ENCODE results near the gene IL2.

The IL2 gene

DNA sequence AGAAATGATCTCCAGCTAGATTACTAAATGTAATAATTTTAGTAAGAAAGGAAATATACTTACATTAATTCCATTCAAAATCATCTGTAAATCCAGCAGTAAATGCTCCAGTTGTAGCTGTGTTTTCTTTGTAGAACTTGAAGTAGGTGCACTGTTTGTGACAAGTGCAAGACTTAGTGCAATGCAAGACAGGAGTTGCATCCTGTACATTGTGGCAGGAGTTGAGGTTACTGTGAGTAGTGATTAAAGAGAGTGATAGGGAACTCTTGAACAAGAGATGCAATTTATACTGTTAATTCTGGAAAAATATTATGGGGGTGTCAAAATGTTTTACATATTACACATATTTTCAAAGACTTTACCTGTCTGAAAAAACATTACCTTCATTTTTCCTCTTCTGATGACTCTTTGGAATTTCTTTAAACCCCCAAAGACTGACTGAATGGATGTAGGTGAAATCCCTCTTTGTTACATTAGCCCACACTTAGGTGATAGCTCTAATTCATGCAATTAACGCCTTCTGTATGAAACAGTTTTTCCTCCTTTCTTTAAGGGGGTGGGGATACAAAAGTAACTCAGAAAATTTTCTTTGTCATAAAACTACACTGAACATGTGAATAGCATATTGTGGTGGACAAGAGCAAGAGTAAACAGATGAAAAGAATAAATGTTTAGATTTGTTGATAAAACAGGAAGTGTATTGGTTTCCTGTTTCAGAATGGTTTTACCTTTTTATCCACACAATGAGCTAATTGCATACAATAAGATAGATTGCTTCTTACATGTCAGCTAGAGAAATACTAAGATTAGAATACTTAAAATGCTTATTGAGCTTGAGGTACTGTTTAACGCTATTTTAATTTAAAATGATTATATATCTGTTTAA, at the start of gene IL2:
IL2 (minus strand) TSS at position 495 of the 886 bp plus-strand sequence; CDS start at position 210, 285 bp downstream.
- DNase-seq, result no peak

DNA sequence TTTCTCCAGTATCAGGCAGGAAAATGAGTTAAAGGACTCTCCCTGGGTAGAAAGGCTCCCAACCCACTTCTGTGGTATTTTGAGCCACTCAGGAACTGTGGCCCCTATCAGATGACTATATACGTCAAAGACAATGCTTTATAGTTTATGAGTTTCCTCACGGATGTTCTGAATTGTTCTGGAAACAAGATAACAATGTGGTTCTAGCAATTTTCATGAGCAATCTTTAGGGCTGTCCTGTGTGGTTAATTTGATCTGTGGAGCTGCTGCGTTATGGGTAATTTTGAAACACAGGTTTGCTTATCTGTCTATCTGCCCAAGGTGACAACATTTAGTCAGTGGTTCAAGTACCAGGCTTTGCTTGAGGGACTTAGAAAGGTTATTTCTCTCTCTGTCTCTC, 46.7 kb upstream of the IL2 start:
- DNase-seq, result no peak

DNA sequence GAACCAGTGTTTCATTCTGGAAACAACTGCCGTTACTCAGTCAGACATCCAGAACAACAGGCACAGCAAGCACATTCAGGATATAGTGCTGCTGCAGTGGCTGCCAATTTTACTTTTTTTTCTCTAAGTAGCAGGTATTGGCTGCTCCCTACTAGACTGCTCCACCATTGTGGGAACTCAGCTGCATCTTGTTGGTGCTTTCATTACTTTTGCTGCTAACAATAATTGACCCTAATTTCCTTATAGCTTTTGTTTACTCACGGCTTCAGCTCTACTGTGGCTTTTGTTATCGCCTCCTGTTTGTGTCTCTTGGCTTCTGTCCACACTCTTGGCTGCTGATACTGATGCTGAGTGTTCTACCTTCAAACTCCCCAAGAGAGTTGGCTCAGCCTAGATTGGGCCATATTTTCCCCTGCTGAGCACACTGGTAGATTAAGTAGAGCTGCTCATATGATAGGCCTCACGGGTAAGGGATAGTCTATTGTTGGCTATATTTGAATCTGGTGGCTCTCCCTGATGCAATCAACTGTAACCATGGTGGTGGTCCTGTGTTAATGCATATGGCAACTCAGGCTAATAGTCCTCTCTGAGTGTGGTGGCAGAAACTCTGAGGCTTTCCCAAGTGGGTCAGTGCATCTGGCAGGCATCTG, 44.5 kb upstream of the IL2 start:
- DNase-seq, result no peak

DNA sequence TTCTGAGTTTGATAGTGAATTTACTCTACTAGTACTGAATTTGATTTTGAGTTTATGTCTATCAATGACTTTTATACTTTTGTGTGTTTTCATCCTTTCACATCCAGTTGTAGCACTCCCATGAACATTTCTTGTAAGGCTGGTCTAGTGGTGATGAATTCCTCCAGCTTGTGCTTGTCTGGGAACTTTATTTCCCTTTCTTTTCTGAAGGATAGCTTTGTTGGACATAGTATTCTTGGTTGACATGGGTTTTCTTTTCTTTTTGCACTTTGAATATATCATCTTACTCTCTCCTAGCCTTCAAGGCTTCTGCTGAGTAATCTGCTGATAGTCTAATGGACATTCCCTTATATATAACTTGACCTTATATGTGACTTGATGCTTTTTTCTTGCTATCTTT, 32.5 kb upstream of the IL2 start:
- DNase-seq, result no peak

DNA sequence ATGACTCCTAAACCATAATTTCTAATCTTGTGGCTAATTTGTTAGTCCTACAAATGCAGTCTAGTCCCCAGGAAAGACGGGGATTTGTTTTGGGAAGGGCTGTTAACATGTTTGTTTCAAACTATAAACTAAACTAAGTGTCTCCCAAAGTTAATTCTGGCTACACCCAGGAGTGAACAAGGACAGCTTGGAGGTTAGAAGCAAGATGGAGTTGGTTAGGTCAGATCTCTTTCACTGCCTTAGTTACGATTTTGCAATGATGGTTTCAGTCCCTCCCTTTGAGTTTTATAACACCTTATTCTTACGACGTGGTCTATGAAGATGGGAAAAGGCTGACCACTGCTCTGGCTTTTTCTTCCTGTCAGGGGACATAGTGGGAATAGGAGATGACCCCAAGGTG, 27.0 kb upstream of the IL2 start:
- DNase-seq, result no peak

DNA sequence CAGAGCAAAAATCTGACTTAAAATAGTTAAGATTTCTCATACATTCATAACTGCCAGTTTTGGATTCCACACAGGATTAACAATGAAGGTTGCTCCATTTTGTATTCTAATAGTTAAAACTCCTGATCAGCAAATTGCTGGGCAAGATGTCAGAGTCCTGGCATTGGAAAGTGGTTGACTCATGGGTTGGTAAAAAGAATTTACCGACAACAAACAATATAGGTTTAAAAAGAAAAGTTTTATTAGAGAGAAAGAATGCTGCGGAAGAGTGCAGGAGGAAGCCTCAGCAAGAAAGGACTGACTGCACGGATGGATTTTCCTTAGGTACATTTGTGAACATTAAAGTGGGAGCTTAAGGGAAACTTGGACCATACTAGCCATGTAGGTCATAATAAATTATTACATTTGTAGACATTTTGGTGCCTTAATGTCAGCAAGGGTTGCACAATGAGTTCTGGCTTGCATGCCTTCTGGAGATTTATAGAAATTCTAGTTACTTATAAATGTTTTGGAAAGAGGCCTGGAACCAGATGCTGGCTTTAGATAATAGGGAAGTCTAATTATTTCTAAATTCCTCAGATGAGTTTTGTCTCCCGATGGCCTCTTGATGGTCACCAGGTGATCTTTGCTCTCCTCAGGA, 25.4 kb upstream of the IL2 start:
- DNase-seq, result no peak

DNA sequence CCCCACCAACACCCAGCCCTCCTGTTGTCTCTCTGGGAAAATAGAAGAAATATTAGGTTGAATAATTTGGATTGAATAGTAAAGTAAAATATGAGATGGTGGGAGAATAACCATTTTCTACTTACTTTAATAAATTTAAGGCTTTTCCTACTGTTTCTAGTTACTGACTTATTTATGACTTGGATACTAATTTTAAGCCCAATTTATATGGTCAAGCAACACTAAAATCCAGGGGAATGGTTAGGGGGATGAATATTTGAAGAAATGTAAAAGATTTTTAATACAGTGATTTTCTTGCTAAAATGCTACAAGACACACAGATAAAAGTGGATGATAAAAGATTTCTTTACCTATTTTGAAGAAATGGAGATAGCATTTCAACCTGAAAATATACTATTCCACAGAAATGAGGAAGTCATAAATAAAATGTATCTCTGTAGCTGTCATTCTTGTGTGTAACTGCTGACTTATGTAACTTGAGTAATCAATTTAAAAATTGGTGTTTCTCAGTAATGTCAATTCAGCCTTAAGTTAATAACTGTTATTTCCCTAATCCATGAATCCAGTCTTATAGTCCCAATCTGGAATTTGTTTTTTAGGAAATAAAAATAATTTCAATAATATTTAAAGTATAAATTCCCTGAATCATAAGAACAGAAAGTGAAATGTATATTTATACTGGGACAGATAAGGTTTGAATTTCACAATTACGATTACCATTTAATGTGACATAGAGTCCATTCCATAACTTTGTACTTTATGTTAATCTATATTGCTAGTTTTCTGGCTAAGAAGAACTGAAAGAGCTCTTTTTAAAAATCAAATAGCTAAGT, 24.3 kb upstream of the IL2 start:
- no peak for DNase-seq

DNA sequence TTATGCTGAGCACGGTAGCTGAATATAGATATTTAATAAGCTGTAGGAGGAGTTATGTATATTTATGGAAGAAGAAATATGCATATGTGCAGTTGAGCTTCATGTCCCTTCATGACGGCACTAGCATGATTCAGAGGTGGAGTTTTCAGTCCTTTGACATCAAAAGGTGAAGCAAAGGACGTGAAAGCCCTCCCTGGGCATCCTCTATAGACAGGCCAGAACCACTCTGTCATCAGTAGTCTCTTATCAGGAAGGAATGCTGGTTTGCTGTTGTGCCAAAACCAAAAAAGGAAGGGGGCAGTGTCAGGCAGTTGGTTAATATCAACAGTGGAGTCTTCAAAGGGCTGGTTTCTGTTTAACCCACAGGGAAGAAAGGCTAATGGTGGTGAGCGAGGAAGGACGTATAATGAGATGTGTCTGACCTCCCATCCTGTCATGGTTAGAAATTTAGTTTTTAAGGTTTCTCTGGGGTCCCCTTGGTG, 23.5 kb upstream of the IL2 start:
- DNase-seq, result no peak

DNA sequence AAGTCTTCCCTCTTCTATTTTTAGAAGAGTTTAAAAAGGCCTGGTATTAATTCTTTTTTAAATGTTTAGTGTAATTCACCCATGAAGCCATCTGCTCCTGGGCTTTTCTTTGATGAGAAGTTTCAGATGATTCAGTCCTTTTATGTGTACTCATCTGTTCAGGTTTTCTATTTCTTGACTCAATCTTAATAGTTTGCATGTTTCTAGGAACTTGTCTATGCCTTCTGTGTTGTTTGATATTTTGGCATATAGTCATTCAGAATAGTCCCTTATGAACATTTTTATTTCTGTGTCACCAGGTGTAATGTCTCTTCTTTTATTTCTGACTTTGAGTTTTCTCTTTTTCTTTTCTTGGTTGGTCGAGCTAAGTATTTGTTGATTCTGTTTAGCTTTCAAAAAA, 20.2 kb upstream of the IL2 start:
- no peak for DNase-seq

DNA sequence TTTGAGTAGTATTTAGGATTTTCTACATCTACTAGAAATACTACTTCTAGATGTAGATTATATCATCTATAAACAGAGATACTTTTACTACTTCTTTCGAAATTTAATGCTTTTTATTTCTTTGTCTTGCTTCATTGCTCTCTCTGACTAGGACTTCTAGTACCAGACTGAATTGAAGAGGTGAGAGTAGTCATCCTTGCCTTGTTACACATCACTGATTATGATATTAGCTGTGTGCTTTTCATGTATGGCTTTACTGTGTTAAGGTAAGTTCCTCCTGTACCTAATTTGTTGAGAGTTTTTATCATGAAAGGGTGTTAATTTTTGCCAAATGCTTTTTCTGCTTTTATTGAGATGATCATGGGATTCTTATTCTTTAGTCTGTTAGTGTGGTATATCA, 19.6 kb upstream of the IL2 start:
- DNase-seq, result no peak

DNA sequence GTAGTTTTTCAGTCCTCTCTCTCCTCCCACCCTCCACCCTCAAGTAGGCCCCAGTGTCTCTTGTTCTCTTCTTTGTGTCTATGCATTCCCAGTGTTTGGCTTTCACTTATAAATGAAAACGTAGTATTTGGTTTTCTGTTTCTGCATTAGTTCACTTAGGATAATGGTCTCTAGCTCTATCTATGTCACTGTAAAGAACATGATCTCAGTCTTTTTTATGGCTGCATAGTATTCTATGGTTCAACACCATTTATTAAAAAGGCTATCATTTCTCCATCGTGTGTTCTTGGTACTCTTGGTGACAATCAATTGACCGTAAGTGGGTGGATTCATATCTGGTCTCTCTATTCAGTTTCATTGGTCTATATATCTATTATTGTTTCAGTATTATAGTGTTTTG, 18.7 kb upstream of the IL2 start:
- DNase-seq, result no peak

DNA sequence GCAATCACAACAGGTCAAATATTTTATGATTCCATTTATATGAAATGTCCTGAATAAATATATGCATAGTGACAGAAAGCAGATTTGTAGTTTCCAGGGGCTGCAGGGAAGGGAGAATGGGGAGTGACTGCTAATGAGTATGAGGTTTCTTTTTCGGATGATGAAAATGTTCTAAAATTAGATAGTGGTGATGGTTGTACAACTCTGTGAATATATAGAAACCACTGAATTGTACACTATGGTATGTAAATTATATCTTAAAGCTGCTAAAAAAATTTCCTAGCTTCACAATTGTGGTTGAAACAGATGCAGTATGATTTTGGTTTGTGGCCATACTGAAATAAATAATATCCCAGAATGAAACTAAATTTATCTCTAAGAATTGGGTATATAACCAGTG, 12.9 kb upstream of the IL2 start:
- no peak for DNase-seq

DNA sequence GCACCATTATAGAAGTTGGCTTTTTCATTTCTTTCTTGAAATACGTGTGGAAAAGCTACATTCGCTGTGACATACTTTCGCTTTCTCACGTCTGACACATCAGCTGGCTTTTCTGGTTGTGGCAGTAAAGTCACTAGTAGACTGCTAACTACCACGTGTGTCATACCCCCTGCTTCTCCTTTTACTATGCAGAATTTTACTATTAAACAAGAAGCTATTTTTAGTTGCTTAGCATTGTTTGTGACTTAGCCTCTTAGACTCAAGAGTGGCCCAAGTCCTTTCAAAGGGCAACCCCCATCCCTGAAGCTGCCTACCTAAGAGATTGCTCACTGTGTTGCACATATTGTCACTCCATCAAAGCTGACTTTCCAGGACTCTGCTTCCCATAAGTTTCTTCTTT, 2.1 kb upstream of the IL2 start:
- DNase-seq, result no peak

DNA sequence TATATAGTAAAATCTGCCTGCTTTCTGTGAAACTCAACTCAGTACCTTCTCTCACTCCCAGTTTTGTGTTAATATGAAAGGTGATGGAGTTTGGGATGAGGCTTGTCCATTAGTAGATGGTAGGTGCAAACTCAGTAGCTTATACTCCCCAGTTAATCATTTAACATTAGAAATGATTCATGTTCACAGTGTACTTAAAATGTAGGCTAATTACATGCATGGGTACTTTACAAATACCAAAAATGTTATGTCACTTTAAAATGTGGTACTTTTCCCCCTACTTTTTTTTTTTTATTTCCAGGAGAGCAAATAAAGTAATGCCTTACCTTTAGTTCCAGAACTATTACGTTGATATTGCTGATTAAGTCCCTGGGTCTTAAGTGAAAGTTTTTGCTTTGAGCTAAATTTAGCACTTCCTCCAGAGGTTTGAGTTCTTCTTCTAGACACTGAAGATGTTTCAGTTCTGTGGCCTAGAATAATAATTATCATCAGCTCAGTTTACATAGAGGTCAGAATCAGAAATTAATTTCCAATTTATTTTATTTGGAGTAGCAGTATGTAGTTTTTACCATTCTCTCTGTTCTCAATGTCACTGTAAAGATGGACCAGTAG, 3.0 kb downstream of the IL2 start:
- no peak for DNase-seq

DNA sequence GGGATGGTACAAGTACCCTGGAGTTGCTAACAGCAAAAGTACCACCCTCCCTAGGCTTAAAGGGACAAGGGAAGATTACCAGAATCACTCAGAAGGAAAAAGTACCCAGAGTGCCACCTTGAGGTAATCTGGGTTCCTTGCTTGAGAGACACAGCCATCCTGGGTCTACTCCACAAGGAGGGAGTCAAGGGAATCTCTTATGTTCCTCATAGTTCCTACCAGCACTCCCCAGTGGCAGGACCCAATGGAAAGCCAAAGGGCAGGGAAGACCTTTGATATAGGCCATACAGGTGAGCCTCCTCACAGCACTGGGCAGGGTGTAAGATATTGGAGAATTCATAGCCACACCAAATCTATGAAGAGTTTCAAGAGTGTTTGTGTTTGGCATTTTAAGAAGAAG, 5.7 kb downstream of the IL2 start:
- DNase-seq, result no peak

DNA sequence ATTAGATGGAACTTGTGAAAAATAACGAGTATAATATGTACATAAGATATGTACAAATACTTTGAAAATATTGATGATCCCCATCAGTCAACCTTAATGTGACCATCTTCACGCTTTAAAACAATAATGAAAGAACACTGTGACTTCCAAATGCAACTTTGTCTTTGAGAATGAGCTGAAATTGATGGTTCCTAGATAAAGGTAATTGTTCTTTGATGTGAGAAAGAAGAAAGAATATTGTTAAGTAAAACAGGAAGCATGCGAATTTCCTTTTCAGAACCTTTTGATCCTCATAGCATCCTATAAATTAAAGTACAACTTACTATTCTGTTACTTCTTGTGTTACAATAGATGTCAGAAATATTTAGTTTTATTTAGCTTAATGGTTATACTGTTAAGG, 22.2 kb downstream of the IL2 start:
- no peak for DNase-seq

DNA sequence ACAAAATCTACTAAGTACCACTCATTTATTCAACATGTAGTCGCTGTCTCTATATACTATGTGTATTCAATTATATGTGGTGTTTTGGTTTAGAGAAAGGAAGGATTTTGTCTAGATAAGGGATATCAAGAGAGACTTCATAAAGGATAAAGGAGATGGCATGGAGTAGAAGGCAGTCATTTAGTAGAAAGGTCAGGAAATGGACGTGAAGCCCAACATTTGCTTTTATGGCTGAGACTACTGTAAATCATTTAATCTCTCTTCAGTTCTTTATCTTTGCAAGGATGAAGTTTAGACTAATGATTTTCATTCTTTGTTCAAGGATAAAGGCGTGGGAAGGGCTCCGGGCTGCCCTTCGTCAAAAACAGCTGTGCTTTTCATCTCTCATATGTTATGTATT, 25.2 kb downstream of the IL2 start:
- no peak for DNase-seq

DNA sequence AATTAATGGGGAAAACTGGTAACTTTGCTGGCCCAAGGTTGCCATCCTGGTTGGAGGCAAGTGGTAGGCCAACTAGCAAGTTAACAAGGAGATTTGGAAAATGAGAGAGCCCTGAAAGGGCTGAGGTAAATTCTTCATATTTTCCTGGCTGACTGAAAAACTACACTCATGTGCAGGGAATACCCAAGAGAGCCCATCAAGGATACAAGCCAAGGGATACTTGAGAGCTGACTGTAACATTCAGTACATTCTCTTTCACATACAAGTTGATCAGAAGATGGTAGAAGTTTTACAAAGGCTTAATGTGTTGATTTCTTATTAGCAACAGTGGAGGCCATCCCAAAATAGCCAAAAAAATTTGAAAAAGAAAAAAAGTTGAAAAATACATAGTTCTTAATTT, 33.3 kb downstream of the IL2 start:
- DNase-seq, result no peak

DNA sequence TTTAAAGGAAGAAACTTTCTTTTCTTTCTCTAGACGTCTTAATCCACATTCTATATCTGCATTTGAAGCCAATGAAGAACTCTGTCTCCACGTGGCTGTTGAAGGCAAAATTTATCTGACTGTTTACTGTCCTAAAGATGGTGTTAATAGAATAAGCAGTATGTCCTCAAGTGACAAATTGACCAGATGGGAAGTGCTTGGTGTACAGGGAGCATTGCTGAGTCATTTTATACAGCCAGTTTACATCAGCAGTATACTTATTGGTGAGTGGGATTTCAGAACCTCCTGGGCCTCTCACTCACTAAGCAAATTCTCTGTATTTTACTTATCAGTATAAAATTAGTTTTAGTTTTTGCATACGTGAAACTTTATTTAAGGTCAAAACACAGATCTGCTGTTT, 44.0 kb downstream of the IL2 start:
- no peak for DNase-seq

DNA sequence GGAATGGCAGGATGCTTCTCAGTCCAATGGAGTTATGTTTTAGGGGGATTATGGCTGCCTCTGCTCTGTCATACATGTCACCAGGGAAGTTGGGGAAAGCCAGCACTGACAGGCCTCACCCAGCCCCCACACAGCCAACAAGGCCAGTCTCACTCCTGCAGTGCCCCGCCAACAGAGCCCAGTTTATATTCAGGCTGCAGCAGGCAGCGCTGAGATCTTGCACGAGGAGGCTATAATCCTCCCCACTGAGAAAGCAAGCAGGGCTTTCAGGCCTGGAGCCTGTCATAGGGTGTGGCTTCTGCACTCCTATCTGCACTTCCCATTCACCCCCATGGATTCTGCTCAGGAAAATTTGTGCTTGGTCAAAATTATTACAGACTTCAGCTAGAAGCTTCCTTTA, 52.7 kb downstream of the IL2 start:
- no peak for DNase-seq
